COLO668 (cell line): ENCODE measurements around the gene CXCL1.

Experiments used
- DNase-seq: peaks from one replicate; lab custom pipeline; 2025; ENCODE audit not compliant: unreplicated experiment; lab: John Stamatoyannopoulos, UW

Gene CXCL1

DNA sequence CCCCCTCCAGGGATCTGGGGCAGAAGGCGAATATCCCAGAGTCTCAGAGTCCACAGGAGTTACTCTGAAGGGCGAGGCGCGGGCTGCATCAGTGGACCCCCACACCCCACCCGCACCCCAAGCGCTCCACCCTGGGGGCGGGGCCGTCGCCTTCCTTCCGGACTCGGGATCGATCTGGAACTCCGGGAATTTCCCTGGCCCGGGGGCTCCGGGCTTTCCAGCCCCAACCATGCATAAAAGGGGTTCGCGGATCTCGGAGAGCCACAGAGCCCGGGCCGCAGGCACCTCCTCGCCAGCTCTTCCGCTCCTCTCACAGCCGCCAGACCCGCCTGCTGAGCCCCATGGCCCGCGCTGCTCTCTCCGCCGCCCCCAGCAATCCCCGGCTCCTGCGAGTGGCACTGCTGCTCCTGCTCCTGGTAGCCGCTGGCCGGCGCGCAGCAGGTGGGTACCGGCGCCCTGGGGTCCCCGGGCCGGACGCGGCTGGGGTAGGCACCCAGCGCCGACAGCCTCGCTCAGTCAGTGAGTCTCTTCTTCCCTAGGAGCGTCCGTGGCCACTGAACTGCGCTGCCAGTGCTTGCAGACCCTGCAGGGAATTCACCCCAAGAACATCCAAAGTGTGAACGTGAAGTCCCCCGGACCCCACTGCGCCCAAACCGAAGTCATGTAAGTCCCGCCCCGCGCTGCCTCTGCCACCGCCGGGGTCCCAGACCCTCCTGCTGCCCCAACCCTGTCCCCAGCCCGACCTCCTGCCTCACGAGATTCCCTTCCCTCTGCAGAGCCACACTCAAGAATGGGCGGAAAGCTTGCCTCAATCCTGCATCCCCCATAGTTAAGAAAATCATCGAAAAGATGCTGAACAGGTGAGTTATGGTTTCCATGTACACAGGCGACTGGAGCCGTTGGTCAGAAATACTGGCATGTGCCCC lies at the start of gene CXCL1:
CXCL1 (plus strand) TSS at position 264 of the 926 bp plus-strand sequence; CDS start at position 342, 78 bp downstream.
- DNase-seq = peak; percentile 48

DNA sequence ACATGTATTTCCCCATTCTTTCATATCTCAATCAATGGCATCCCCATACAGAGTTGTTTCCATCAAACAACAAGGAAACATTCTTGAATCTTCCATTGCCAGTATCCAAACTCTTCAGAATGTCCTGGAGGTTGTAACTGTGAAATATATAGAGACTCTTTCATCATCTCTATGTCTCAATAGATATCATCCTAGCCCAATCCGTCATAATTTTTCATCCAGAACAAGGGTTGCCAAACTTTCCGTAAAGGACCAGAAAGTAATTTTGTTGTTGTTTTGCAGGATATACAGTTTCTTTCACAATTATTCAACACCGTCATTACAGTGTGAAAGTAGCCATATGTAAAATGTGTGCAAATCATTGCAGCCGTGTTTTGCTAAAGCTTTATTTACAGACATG lies 47.9 kb upstream of the CXCL1 start:
- DNase-seq = no peak

DNA sequence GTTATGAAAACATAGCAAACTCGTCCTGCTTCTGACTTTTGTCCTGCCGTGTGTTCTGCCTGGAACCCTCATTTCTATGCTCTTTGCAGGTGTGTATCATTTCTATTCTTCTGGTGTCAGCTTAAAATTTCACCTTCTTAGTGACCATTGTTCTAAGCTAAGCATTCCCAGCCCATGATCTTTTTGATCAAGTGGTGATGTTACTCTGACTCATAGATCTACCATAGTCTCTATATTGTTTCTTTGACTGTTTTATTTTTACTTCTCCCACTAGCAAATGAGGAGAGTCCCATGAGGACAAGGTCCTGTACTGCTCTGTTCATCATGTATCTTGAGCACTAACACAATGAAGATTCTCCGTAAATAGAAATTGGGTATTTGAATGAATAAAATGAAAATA lies 46.8 kb upstream of the CXCL1 start:
- no peak for DNase-seq

DNA sequence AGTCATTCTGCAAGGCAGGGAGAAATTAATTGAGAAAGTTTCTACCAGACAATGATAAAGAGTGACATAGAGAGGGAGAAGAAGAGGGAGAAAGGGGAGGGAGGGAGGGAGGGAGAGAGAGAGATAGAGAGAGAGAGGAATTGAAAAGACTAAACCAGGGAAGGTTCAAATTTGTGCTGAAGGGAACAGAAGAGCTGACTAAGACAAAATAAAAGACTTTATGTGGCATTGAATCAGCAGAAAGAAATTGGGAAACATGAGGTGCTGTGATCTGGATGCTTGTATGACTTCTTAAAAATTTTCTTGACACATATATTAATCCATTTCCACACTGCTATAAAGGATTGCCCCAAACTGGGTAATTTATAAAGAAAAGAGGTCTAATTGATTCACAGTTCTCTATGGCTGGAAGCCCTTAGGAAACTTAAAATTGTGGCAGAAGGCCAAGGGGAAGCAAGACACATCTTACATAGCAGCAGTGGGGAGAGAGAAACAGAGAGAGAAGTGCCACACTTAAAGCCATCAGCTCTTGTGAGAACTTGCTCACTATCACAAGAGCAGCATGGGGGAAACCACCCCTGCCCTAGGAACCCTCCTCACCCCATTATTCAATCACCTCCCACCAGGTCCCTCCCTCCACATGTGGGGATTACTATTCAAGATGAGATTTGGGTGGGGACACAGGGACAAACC lies 46.2 kb upstream of the CXCL1 start:
- DNase-seq = no peak

GRCh38 chr4:73823760-73824159 lies 45.4 kb upstream of the CXCL1 start:
- DNase-seq = no peak

- no peak for DNase-seq
These were observed 40.2 kb upstream of the CXCL1 start for GRCh38 chr4:73828956-73829355.

DNA sequence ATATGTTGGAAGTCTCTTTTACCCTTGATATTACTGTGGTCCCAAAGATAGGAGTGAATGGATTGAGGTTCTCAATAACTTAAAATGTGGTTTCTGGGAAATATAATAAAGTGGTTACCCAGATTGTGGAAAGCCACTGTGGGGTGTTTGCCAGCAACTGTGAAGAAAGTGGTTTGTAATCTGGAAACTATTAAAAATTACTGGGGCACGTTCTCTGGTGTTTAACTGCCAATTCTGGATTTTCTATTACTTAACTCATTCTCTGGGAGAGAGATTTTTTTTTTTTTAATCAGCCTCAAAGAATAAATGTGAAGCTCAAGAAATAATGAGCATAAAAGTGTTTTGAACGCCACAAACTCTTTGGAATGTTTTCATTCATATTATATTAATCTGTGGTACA lies 37.6 kb upstream of the CXCL1 start:
- DNase-seq = no peak

GRCh38 chr4:73832651-73833237 lies 36.4 kb upstream of the CXCL1 start:
- no peak for DNase-seq

GRCh38 chr4:73836373-73837279 lies 32.6 kb upstream of the CXCL1 start, which contains the start of gene CXCL6:
Gene CXCL6 (plus strand): TSS chr4:73836678. CDS start chr4:73836751, 73 bp downstream.
- DNase-seq = peak; percentile 68

GRCh38 chr4:73839071-73839470 lies 30.1 kb upstream of the CXCL1 start:
- no peak for DNase-seq

GRCh38 chr4:73839715-73840114 lies 29.5 kb upstream of the CXCL1 start:
- no peak for DNase-seq

GRCh38 chr4:73841243-73841925 lies 27.8 kb upstream of the CXCL1 start:
- DNase-seq = no peak

- DNase-seq = no peak
These were observed 26.5 kb upstream of the CXCL1 start for GRCh38 chr4:73842696-73843095.

DNA sequence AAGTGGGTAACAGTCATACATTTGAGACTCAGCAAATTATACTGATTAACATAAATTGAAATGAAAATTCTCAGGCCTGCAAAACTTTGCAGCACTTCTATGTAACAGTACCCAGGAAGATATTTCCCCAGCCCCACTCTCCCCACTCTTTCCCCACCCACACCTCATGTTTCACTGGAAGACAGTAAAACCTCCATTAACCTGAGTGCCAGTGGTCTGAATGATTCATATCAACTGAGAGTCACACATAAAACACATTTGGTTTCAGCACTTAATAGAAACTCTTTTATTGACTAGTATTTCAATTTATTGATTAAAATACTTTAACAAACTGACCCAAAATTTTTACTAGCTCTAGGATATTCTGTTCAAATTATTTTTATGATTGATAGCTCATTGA lies 25.8 kb upstream of the CXCL1 start:
- no peak for DNase-seq

DNA sequence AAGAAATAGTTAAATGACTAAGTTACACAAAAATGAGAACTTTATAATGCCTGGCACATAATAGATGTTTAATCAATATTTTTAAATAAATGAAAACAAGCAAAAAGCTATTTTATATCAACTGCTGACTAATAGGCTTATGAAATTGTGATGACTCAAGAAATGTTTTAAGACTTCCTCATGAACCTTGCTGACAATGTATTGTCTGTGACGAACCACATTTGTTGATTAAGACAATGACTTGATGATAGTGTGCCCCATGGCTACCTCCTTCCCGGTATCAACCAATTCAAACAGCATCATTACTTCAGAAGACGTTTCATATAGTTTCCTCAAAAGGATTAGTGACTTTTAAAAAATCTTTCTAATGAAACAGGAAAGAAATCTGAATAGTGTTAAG lies 24.8 kb upstream of the CXCL1 start:
- no peak for DNase-seq

DNA sequence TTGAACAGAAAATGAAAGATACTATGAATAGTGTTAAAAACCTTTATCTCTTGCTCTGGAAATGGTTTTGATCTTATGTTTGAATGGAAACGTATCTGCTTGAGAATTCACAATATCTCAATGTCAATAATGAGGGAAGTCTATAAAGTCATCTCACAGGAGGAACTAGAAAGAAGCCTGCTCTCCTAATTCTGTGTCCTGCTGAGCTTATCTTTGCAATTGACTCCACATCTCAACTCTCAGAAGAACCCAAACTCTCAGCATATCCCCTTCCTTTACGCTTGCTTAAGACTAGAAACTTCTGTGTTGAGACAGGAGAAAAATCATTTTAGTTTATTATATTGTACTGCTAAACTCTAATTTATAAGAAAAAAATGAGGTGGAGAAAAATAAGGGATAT lies 24.4 kb upstream of the CXCL1 start:
- no peak for DNase-seq

DNA sequence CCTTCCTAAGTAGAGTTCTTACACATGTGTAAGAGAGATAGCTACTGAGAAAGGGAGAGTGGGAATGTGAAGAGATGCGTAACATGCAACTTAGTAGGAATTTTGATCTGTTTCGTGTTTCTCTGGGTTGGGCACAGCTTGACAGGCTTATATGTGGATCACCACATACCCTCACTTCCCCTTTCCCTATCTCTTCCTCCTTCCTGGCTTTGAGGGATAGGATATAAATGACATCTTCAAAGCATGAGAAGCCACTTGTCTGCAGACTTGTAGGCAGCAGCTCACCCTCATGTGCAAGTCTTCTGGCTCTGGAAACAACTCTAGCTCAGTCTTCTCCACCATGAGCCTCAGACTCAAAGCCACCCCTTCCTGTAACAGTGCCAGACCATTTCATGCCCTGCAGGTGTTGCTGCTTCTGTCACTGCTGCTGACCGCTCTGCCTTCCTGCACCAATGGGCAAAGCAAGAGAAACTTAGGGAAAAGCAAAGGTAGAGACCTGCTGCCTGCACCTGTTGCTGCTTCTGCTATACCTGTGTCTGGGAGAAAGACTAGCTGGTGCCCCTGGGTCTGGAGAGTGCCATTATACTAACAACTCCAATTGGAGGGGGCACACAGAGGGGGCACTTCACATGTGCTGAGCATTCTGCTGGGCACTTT lies 21.5 kb upstream of the CXCL1 start:
- no peak for DNase-seq

- DNase-seq = no peak
These were observed 20.9 kb upstream of the CXCL1 start for GRCh38 chr4:73848183-73848777.

GRCh38 chr4:73850261-73850970 lies 18.8 kb upstream of the CXCL1 start:
- no peak for DNase-seq
